ENCODE data around the gene SEC14L5. TPM values are rescaled to one million over a fixed set of nuclear protein-coding genes. Genes with fewer than 3 reads are reported as not detected.

Gene SEC14L5
- total and polyA plus RNA-seq, 2 experiments from 2014 or later, result 2.6 to 5.9 TPM

DNA sequence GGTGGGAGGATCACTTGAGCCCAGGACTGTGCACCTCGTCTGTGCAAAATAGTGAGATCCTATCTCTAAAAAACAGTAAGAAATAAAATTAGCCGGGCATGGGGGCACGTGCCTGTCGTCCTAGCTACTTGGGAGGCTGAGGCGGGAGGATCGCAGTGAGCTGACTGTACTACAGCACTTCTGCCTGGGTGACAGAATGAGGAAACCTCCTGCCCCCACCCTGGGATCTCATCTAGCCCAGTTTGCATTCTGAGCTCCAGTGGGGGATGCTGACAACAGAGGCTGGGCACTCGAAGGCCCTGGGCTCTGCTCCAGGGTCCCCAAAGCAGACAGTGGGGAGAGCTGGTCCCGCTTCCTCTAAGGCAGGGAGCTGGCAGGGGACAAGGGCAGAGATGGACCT, 68.5 kb downstream of the SEC14L5 start (continued):
- TF ChIP-seq, protein P1, sequence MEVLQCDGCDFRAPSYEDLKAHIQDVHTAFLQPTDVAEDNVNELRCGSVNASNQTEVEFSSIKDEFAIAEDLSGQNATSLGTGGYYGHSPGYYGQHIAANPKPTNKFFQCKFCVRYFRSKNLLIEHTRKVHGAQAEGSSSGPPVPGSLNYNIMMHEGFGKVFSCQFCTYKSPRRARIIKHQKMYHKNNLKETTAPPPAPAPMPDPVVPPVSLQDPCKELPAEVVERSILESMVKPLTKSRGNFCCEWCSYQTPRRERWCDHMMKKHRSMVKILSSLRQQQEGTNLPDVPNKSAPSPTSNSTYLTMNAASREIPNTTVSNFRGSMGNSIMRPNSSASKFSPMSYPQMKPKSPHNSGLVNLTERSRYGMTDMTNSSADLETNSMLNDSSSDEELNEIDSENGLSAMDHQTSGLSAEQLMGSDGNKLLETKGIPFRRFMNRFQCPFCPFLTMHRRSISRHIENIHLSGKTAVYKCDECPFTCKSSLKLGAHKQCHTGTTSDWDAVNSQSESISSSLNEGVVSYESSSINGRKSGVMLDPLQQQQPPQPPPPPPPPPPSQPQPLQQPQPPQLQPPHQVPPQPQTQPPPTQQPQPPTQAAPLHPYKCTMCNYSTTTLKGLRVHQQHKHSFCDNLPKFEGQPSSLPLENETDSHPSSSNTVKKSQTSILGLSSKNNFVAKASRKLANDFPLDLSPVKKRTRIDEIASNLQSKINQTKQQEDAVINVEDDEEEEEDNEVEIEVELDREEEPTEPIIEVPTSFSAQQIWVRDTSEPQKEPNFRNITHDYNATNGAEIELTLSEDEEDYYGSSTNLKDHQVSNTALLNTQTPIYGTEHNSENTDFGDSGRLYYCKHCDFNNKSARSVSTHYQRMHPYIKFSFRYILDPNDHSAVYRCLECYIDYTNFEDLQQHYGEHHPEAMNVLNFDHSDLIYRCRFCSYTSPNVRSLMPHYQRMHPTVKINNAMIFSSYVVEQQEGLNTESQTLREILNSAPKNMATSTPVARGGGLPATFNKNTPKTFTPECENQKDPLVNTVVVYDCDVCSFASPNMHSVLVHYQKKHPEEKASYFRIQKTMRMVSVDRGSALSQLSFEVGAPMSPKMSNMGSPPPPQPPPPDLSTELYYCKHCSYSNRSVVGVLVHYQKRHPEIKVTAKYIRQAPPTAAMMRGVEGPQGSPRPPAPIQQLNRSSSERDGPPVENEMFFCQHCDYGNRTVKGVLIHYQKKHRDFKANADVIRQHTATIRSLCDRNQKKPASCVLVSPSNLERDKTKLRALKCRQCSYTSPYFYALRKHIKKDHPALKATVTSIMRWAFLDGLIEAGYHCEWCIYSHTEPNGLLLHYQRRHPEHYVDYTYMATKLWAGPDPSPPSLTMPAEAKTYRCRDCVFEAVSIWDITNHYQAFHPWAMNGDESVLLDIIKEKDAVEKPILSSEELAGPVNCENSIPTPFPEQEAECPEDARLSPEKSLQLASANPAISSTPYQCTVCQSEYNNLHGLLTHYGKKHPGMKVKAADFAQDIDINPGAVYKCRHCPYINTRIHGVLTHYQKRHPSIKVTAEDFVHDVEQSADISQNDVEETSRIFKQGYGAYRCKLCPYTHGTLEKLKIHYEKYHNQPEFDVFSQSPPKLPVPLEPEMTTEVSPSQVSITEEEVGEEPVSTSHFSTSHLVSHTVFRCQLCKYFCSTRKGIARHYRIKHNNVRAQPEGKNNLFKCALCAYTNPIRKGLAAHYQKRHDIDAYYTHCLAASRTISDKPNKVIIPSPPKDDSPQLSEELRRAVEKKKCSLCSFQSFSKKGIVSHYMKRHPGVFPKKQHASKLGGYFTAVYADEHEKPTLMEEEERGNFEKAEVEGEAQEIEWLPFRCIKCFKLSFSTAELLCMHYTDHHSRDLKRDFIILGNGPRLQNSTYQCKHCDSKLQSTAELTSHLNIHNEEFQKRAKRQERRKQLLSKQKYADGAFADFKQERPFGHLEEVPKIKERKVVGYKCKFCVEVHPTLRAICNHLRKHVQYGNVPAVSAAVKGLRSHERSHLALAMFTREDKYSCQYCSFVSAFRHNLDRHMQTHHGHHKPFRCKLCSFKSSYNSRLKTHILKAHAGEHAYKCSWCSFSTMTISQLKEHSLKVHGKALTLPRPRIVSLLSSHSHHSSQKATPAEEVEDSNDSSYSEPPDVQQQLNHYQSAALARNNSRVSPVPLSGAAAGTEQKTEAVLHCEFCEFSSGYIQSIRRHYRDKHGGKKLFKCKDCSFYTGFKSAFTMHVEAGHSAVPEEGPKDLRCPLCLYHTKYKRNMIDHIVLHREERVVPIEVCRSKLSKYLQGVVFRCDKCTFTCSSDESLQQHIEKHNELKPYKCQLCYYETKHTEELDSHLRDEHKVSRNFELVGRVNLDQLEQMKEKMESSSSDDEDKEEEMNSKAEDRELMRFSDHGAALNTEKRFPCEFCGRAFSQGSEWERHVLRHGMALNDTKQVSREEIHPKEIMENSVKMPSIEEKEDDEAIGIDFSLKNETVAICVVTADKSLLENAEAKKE (CRISPR knock-in tag; IDR thresholded peaks at IDR 0.05), result no peak

DNA sequence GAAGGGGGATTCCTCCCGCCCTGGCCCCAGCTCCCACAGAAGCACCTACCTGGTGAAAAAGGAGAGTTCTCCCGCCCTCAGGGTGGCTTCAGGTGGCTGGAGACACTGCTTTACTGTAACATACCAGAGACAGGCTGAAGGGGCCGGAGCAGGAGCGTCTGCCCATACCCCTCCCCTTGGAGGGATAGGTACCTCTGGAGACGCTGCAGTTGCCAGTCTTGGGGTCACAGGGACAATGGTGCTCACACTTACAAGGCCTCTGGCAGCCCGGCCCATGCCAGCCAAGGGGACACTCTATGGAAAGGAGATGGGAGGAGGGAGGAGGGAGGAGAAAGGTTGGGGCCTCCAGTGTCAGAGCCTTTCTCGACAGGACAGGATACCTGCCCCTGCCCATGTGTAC, 69.0 kb downstream of the SEC14L5 start:
- H3K79me2 ChIP-seq (replicated peaks; ENCODE audit: insufficient read depth), result no peaks in the 10 kb centered on the region
- no peak overlapping the region for H3K4me3 ChIP-seq
- H3K27ac ChIP-seq (ENCODE audit: low read depth), result no peak overlapping the region
- no peak overlapping the region for H3K4me2 ChIP-seq
- Mint-ChIP-seq H3K9me3 (no peaks in the 10 kb centered on the region), H3K36me3 (ENCODE audit: low read depth) (no peaks in the 10 kb centered on the region), H3K27me3 (ENCODE audit: insufficient read depth, low read depth, poor library complexity) (peaks cover 9% of the 10 kb centered on the region), H3K4me1 (peaks cover 8% of the 10 kb centered on the region; the same call in 1 of the 3 replicates), H3K4me3 (no peak overlapping the region), H3K27ac (no peak overlapping the region)
- DNase-seq (ENCODE audit: low spot score) (no peak), ATAC-seq (no peak)
- no peaks in the 10 kb centered on the region for H4K20me1 ChIP-seq (replicated peaks; ENCODE audit: insufficient read depth)
- no peaks in the 10 kb centered on the region for H3K27me3 ChIP-seq (ENCODE audit: insufficient read depth)
- no peaks in the 10 kb centered on the region for H3K36me3 ChIP-seq (ENCODE audit: insufficient read depth)
- H3K9me2 ChIP-seq (ENCODE audit: insufficient read depth), result no peaks in the 10 kb centered on the region
- H3K4me1 ChIP-seq (ENCODE audit: insufficient read depth), result no peaks in the 10 kb centered on the region
- no peak overlapping the region for H2AFZ ChIP-seq
- no peaks in the 10 kb centered on the region for H3F3A ChIP-seq (replicated peaks; ENCODE audit: low read depth)
- TF ChIP-seq, protein P2, sequence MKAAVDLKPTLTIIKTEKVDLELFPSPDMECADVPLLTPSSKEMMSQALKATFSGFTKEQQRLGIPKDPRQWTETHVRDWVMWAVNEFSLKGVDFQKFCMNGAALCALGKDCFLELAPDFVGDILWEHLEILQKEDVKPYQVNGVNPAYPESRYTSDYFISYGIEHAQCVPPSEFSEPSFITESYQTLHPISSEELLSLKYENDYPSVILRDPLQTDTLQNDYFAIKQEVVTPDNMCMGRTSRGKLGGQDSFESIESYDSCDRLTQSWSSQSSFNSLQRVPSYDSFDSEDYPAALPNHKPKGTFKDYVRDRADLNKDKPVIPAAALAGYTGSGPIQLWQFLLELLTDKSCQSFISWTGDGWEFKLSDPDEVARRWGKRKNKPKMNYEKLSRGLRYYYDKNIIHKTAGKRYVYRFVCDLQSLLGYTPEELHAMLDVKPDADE (IDR thresholded peaks at IDR 0.05), result no peak
- TF ChIP-seq POLR2AphosphoS5 (IDR thresholded peaks at IDR 0.05; ENCODE audit: low read depth), result no peak
- no peak for TF ChIP-seq ZNF331 (CRISPR knock-in tag; IDR thresholded peaks at IDR 0.05; ENCODE audit: low read depth)
- TF ChIP-seq, protein P3, sequence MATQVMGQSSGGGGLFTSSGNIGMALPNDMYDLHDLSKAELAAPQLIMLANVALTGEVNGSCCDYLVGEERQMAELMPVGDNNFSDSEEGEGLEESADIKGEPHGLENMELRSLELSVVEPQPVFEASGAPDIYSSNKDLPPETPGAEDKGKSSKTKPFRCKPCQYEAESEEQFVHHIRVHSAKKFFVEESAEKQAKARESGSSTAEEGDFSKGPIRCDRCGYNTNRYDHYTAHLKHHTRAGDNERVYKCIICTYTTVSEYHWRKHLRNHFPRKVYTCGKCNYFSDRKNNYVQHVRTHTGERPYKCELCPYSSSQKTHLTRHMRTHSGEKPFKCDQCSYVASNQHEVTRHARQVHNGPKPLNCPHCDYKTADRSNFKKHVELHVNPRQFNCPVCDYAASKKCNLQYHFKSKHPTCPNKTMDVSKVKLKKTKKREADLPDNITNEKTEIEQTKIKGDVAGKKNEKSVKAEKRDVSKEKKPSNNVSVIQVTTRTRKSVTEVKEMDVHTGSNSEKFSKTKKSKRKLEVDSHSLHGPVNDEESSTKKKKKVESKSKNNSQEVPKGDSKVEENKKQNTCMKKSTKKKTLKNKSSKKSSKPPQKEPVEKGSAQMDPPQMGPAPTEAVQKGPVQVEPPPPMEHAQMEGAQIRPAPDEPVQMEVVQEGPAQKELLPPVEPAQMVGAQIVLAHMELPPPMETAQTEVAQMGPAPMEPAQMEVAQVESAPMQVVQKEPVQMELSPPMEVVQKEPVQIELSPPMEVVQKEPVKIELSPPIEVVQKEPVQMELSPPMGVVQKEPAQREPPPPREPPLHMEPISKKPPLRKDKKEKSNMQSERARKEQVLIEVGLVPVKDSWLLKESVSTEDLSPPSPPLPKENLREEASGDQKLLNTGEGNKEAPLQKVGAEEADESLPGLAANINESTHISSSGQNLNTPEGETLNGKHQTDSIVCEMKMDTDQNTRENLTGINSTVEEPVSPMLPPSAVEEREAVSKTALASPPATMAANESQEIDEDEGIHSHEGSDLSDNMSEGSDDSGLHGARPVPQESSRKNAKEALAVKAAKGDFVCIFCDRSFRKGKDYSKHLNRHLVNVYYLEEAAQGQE (IDR thresholded peaks at IDR 0.05; ENCODE audit: unreplicated experiment), result no peak
- no peak for TF ChIP-seq CREB1 (CRISPR knock-in tag; IDR thresholded peaks at IDR 0.05; ENCODE audit: low read depth)
